WTC11 (cell line): Measurements from ENCODE around the gene DERL2. TPM values are rescaled to one million over a fixed set of nuclear protein-coding genes. Genes with fewer than 3 reads are reported as not detected.

Experiments
- ATAC-seq: fragments of 200-7000 bp; cut with Tn5 transposase; 2 replicates; pipeline ENCODE4 v1.10.0; 2021; ENCODE audit warnings: mild to moderate bottlenecking, moderate library complexity
- CTCF ChIA-PET: fragments of 300-600 bp; sonication (Branson Sonifier 250); formaldehyde crosslinking; loops from one replicate; lab custom pipeline; 2021; ENCODE audit warnings: antibody characterized with exemption; lab: Charles Lee
- POLR2A ChIA-PET: fragments of 350-600 bp; sonication (Branson Sonifier 250); formaldehyde crosslinking; loops from one replicate; lab custom pipeline; 2021; ENCODE audit warnings: antibody characterized with exemption; lab: Charles Lee
- DNase-seq: peaks from one replicate; pipeline ENCODE4 v3.0.0; 2021; ENCODE audit warnings: low spot score
- H3K27ac Mint-ChIP-seq: 2 replicates; pipeline ENCODE4 v1.8.0; 2021; ENCODE audit warnings: mixed read lengths
- H3K27me3 Mint-ChIP-seq: 2 replicates; pipeline ENCODE4 v1.8.0; 2021; ENCODE audit warnings: low read depth, mild to moderate bottlenecking, moderate library complexity, mixed read lengths
- H3K36me3 Mint-ChIP-seq: 2 replicates; pipeline ENCODE4 v1.8.0; 2021; ENCODE audit warnings: mixed read lengths
- H3K4me1 Mint-ChIP-seq: 2 replicates; pipeline ENCODE4 v1.8.0; 2022; ENCODE audit warnings: mixed read lengths
- H3K4me3 Mint-ChIP-seq: 2 replicates; pipeline ENCODE4 v1.8.0; 2021; ENCODE audit warnings: mild to moderate bottlenecking, moderate library complexity, mixed read lengths
- H3K9me3 Mint-ChIP-seq: 2 replicates; pipeline ENCODE4 v1.8.0; 2021; ENCODE audit warnings: mixed read lengths
- CBFB ChIP-seq: sonication (generic); formaldehyde crosslinking; IDR thresholded peaks from 2 replicates; pipeline ENCODE4 v1.8.1; 2022; ENCODE audit warnings: mild to moderate bottlenecking, low read depth, missing genetic modification reagents
- CREB1 ChIP-seq: sonication (generic); formaldehyde crosslinking; IDR thresholded peaks from 2 replicates; pipeline ENCODE4 v1.8.0; 2023; ENCODE audit warnings: mild to moderate bottlenecking, missing genetic modification reagents
- CREM ChIP-seq: sonication (generic); formaldehyde crosslinking; IDR thresholded peaks from 2 replicates; pipeline ENCODE4 v1.8.1; 2022; ENCODE audit warnings: mild to moderate bottlenecking, missing genetic modification reagents, moderate library complexity
- FOXJ3 ChIP-seq: sonication (generic); formaldehyde crosslinking; IDR thresholded peaks from 2 replicates; pipeline ENCODE4 v1.9.0; 2021; ENCODE audit warnings: missing genetic modification reagents, mild to moderate bottlenecking, borderline replicate concordance
- GTF2I ChIP-seq: fragments of 250-450 bp; sonication (Bioruptor Pico); conservative IDR thresholded peaks from 2 replicates; pipeline ENCODE4 v1.4.0; 2021; ENCODE audit warnings: mild to moderate bottlenecking
- IRF2 ChIP-seq: sonication (generic); formaldehyde crosslinking; IDR thresholded peaks from 2 replicates; pipeline ENCODE4 v1.8.0; 2022; ENCODE audit warnings: low read depth, missing genetic modification reagents, borderline replicate concordance
- MXD4 ChIP-seq: fragments of 250-450 bp; sonication (Bioruptor Pico); IDR thresholded peaks from 2 replicates; pipeline ENCODE4 v1.8.0; 2021; ENCODE audit warnings: mild to moderate bottlenecking, moderate library complexity, borderline replicate concordance
- NR2C2 ChIP-seq: sonication (generic); formaldehyde crosslinking; IDR thresholded peaks from 2 replicates; pipeline ENCODE4 v1.8.0; 2022; ENCODE audit warnings: mild to moderate bottlenecking, missing genetic modification reagents
- NR3C1 ChIP-seq: sonication (generic); formaldehyde crosslinking; conservative IDR thresholded peaks from 2 replicates; pipeline ENCODE4 v1.8.1; 2023; ENCODE audit warnings: low read depth, mild to moderate bottlenecking, missing genetic modification reagents
- PRRX2 ChIP-seq: fragments of 250-450 bp; sonication (Bioruptor Pico); IDR thresholded peaks from 2 replicates; pipeline ENCODE4 v1.8.0; 2021; ENCODE audit warnings: mild to moderate bottlenecking
- SMAD3 ChIP-seq: sonication (generic); formaldehyde crosslinking; IDR thresholded peaks from 2 replicates; pipeline ENCODE4 v1.8.0; 2022; ENCODE audit warnings: missing genetic modification reagents, mild to moderate bottlenecking, borderline replicate concordance
- ZNF121 ChIP-seq: sonication (generic); formaldehyde crosslinking; IDR thresholded peaks from 2 replicates; pipeline ENCODE4 v1.8.0; 2023; ENCODE audit warnings: missing genetic modification reagents
- ZNF263 ChIP-seq: sonication (generic); formaldehyde crosslinking; IDR thresholded peaks from 2 replicates; pipeline ENCODE4 v1.8.1; 2022; ENCODE audit warnings: low read depth, mild to moderate bottlenecking, moderate library complexity, missing genetic modification reagents
- total RNA-seq: library from RNA; stranded (reverse); gene quantifications from 3 replicates; pipeline ENCODE4 v1.2.3, GENCODE V29; 2021
- TF ChIP-seq, protein P1 (sequence below): sonication (generic); formaldehyde crosslinking; IDR thresholded peaks from 2 replicates; pipeline ENCODE4 v1.8.0; 2022; ENCODE audit warnings: mild to moderate bottlenecking, missing genetic modification reagents
- TF ChIP-seq, protein P2 (sequence below): sonication (generic); formaldehyde crosslinking; IDR thresholded peaks from 2 replicates; pipeline ENCODE4 v1.8.0; 2022; ENCODE audit warnings: missing genetic modification reagents
- TF ChIP-seq, protein P3 (sequence below): sonication (generic); formaldehyde crosslinking; IDR thresholded peaks from 2 replicates; pipeline ENCODE4 v1.8.1; 2022; ENCODE audit warnings: missing genetic modification reagents, borderline replicate concordance
- TF ChIP-seq, protein P4 (sequence below): sonication (generic); formaldehyde crosslinking; IDR thresholded peaks from 2 replicates; pipeline ENCODE4 v1.8.1; 2023; ENCODE audit warnings: mild to moderate bottlenecking, missing genetic modification reagents, moderate library complexity
- TF ChIP-seq, protein P5 (sequence below): fragments of 250-450 bp; sonication (Bioruptor Pico); IDR thresholded peaks from 2 replicates; pipeline ENCODE4 v1.9.0; 2021; ENCODE audit warnings: moderate library complexity, mild to moderate bottlenecking, inconsistent platforms, borderline replicate concordance
- TF ChIP-seq, protein P6 (sequence below): sonication (generic); formaldehyde crosslinking; IDR thresholded peaks from 2 replicates; pipeline ENCODE4 v1.8.1; 2023; ENCODE audit warnings: mild to moderate bottlenecking, missing genetic modification reagents
- TF ChIP-seq, protein P7 (sequence below): sonication (generic); formaldehyde crosslinking; IDR thresholded peaks from 2 replicates; pipeline ENCODE4 v1.8.1; 2023; ENCODE audit warnings: mild to moderate bottlenecking, missing genetic modification reagents

The DERL2 gene
- total RNA-seq, 1 experiment from 2014 or later: 47.1 TPM

DNA sequence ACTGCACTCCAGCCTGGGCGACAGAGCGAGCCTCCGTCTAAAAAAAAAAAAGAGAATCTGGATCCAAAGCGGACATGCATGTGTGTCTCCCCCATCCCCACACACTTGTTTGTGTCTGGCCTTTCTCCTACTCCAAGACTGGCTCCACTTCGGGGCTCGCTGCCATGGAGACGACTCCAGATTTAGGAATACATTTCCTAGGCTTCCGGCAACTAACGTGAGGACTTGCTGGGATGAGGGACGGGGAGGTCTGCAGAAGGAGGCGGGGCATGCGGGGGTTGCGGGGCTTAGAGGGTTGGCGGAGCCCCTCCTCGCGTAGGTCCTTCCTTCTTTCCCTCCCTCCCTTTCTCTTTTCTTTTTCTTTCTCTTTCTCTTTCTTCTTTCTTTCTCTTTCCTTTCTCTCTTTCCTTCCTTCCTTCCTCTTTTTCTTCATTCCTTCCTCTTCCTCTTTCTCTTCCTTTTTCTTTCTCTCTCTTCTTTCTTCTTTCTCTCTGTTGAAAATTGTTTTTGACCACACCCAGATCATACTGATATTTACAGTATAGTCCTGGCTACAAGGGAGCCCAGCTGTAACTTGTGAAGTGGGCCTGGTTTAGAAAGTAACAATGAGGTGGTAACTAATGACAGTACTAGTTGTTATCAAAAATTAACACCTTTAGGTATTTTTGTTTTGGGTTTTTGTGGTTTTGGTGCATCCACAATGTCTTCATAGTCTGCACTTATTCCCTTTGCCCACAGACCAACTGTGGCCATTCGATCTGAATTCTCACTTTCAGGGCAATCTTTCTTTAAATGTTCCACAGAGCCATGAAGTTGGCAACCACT, 25.6 kb upstream of the DERL2 start:
- Mint-ChIP-seq H3K4me1 (peaks cover 7% of the 10 kb centered on the region), H3K9me3 (no peaks in the 10 kb centered on the region), H3K27ac (no peak overlapping the region), H3K4me3 (peak overlapping the region; percentile 48), H3K27me3 (peaks cover 7% of the 10 kb centered on the region), H3K36me3 (no peaks in the 10 kb centered on the region)
- no peak for TF ChIP-seq CREM (CRISPR knock-in tag)
- peak; percentile 89 for TF ChIP-seq ZNF263 (CRISPR knock-in tag)
- TF ChIP-seq, protein P1, sequence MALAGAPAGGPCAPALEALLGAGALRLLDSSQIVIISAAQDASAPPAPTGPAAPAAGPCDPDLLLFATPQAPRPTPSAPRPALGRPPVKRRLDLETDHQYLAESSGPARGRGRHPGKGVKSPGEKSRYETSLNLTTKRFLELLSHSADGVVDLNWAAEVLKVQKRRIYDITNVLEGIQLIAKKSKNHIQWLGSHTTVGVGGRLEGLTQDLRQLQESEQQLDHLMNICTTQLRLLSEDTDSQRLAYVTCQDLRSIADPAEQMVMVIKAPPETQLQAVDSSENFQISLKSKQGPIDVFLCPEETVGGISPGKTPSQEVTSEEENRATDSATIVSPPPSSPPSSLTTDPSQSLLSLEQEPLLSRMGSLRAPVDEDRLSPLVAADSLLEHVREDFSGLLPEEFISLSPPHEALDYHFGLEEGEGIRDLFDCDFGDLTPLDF (CRISPR knock-in tag): no peak
- TF ChIP-seq FOXJ3: no peak
- TF ChIP-seq, protein P2, sequence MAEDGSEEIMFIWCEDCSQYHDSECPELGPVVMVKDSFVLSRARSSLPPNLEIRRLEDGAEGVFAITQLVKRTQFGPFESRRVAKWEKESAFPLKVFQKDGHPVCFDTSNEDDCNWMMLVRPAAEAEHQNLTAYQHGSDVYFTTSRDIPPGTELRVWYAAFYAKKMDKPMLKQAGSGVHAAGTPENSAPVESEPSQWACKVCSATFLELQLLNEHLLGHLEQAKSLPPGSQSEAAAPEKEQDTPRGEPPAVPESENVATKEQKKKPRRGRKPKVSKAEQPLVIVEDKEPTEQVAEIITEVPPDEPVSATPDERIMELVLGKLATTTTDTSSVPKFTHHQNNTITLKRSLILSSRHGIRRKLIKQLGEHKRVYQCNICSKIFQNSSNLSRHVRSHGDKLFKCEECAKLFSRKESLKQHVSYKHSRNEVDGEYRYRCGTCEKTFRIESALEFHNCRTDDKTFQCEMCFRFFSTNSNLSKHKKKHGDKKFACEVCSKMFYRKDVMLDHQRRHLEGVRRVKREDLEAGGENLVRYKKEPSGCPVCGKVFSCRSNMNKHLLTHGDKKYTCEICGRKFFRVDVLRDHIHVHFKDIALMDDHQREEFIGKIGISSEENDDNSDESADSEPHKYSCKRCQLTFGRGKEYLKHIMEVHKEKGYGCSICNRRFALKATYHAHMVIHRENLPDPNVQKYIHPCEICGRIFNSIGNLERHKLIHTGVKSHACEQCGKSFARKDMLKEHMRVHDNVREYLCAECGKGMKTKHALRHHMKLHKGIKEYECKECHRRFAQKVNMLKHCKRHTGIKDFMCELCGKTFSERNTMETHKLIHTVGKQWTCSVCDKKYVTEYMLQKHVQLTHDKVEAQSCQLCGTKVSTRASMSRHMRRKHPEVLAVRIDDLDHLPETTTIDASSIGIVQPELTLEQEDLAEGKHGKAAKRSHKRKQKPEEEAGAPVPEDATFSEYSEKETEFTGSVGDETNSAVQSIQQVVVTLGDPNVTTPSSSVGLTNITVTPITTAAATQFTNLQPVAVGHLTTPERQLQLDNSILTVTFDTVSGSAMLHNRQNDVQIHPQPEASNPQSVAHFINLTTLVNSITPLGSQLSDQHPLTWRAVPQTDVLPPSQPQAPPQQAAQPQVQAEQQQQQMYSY (CRISPR knock-in tag): no peak
- TF ChIP-seq, protein P3, sequence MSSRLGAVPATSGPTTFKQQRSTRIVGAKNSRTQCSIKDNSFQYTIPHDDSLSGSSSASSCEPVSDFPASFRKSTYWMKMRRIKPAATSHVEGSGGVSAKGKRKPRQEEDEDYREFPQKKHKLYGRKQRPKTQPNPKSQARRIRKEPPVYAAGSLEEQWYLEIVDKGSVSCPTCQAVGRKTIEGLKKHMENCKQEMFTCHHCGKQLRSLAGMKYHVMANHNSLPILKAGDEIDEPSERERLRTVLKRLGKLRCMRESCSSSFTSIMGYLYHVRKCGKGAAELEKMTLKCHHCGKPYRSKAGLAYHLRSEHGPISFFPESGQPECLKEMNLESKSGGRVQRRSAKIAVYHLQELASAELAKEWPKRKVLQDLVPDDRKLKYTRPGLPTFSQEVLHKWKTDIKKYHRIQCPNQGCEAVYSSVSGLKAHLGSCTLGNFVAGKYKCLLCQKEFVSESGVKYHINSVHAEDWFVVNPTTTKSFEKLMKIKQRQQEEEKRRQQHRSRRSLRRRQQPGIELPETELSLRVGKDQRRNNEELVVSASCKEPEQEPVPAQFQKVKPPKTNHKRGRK (CRISPR knock-in tag): 0 out of 2 replicates have a peak, but pooled peaks have one; percentile 90
- TF ChIP-seq, protein P4, sequence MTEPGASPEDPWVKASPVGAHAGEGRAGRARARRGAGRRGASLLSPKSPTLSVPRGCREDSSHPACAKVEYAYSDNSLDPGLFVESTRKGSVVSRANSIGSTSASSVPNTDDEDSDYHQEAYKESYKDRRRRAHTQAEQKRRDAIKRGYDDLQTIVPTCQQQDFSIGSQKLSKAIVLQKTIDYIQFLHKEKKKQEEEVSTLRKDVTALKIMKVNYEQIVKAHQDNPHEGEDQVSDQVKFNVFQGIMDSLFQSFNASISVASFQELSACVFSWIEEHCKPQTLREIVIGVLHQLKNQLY (CRISPR knock-in tag): no peak
- TF ChIP-seq NR3C1 (CRISPR knock-in tag): no peak
- TF ChIP-seq NR2C2 (CRISPR knock-in tag): no peak
- POLR2A ChIA-PET: no interaction called here
- CTCF ChIA-PET: no interaction called here
- DNase-seq: peak; percentile 66
- ATAC-seq: peak; percentile 81

DNA sequence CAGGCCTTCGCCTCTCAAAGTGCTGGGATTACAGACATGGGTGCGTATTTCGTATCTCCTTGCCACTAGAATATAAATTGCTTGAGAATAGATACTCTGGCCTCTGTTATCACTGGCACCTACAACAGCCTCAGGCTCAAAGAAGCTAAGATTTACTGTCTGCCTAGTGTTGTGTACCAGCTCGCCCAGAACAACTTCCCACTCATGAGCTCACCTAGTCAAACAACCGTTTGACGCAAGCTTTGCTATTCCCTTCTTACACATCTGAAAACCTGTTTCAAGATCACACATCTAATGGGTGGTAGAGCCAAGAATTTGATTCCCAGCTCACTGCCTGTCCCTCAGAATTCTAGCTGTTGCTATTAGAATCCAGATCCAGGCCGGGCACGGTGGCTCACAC, 24.8 kb upstream of the DERL2 start:
- Mint-ChIP-seq H3K27me3 (peaks cover 7% of the 10 kb centered on the region), H3K27ac (no peak overlapping the region; the same call in 1 of the 2 replicates), H3K9me3 (no peaks in the 10 kb centered on the region), H3K4me3 (no peak overlapping the region), H3K36me3 (no peaks in the 10 kb centered on the region)
- ATAC-seq: no peak
- CTCF ChIA-PET: no interaction called here
- DNase-seq: no peak
- TF ChIP-seq SMAD3 (CRISPR knock-in tag) (no peak), NR2C2 (CRISPR knock-in tag) (no peak), ZNF121 (CRISPR knock-in tag) (peak; percentile 72; the same call in 1 of the 2 replicates), IRF2 (CRISPR knock-in tag) (no peak)
- TF ChIP-seq, all 79 proteins: peak for 1
- POLR2A ChIA-PET: interaction anchor here (0.8 kb wide), 1 partner anchor 10 kb away, joined by 4 read pairs; a partner anchor contains a TSS
- H3K4me1 Mint-ChIP-seq: peaks cover 7% of the 10 kb centered on the region

DNA sequence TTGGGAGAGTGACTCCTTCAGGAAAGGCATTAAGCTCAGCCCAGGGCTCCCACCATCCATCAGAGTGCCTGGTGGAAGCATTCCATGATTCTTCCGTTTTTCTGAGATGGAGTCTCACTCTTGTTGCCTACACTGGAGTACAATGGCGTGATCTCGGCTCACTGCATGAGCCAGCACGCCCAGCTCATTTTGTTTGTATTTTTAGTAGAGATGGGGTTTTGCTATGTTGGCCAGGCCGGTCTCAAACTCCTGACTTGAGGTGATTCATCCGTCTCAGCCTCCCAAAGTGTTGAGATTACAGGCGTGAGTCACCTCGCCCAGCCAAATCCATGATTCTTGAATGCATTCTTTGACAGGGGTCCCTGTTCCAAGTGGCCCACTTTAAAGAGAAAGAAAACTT, 23.5 kb upstream of the DERL2 start:
- ChIA-PET CTCF (no interaction called here), POLR2A (no interaction called here)
- Mint-ChIP-seq H3K4me1 (peaks cover 7% of the 10 kb centered on the region), H3K9me3 (no peaks in the 10 kb centered on the region), H3K4me3 (no peak overlapping the region), H3K27me3 (peaks cover 6% of the 10 kb centered on the region), H3K36me3 (no peaks in the 10 kb centered on the region), H3K27ac (no peak overlapping the region)
- DNase-seq (no peak), ATAC-seq (no peak)
- TF ChIP-seq CBFB (CRISPR knock-in tag): no peak
- TF ChIP-seq PRRX2 (CRISPR knock-in tag): no peak
- TF ChIP-seq, protein P5, sequence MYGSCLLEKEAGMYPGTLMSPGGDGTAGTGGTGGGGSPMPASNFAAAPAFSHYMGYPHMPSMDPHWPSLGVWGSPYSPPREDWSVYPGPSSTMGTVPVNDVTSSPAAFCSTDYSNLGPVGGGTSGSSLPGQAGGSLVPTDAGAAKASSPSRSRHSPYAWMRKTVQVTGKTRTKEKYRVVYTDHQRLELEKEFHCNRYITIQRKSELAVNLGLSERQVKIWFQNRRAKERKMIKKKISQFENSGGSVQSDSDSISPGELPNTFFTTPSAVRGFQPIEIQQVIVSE (CRISPR knock-in tag): no peak
- TF ChIP-seq CREB1 (CRISPR knock-in tag): no peak
- no peak for TF ChIP-seq GTF2I (CRISPR knock-in tag)
- TF ChIP-seq, protein P6, sequence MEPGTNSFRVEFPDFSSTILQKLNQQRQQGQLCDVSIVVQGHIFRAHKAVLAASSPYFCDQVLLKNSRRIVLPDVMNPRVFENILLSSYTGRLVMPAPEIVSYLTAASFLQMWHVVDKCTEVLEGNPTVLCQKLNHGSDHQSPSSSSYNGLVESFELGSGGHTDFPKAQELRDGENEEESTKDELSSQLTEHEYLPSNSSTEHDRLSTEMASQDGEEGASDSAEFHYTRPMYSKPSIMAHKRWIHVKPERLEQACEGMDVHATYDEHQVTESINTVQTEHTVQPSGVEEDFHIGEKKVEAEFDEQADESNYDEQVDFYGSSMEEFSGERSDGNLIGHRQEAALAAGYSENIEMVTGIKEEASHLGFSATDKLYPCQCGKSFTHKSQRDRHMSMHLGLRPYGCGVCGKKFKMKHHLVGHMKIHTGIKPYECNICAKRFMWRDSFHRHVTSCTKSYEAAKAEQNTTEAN (CRISPR knock-in tag): no peak
- TF ChIP-seq, protein P7, sequence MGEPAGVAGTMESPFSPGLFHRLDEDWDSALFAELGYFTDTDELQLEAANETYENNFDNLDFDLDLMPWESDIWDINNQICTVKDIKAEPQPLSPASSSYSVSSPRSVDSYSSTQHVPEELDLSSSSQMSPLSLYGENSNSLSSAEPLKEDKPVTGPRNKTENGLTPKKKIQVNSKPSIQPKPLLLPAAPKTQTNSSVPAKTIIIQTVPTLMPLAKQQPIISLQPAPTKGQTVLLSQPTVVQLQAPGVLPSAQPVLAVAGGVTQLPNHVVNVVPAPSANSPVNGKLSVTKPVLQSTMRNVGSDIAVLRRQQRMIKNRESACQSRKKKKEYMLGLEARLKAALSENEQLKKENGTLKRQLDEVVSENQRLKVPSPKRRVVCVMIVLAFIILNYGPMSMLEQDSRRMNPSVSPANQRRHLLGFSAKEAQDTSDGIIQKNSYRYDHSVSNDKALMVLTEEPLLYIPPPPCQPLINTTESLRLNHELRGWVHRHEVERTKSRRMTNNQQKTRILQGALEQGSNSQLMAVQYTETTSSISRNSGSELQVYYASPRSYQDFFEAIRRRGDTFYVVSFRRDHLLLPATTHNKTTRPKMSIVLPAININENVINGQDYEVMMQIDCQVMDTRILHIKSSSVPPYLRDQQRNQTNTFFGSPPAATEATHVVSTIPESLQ: no peak
- TF ChIP-seq MXD4 (CRISPR knock-in tag): no peak
- TF ChIP-seq FOXJ3: no peak
